GM19452 (cell line): Measurements from ENCODE around the gene ZNF629.

ENCODE experiments used
- ATAC-seq: cut with Tn5 transposase; IDR thresholded peaks from one replicate; pipeline ENCODE4 v1.9.1; 2021; ENCODE audit not compliant: unreplicated experiment

The ZNF629 gene

GRCh38 chr16:30748634-30749445, 38.2 kb downstream of the ZNF629 start:
- peak; percentile 3 for ATAC-seq

GRCh38 chr16:30747799-30748633, 39.0 kb downstream of the ZNF629 start, which contains the start of gene PHKG2:
Gene PHKG2 (plus strand): TSS chr16:30748425. CDS start chr16:30748821, 396 bp downstream.
- ATAC-seq: peak; percentile 97

DNA sequence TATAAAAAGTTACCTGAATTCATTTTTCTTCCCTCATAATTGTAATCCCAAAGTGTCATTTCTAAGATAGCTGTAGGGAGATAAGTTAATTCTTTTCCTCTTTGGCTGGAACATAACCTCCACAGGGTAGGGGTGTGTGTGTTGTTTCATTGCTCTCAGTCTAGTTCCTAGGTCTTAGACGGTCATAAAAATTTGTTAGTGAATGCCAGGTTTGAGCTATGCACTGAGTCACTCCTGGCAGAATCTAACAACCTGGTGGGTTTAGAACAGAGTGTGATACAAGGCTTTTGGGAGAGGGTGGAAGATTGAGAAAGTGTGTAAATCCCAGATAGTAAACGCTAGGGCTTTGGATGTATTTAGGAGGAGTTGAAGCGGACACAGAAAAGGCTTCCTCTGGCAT, 39.7 kb downstream of the ZNF629 start:
- ATAC-seq: no peak

- ATAC-seq: no peak
These were observed 40.3 kb downstream of the ZNF629 start for GRCh38 chr16:30746638-30747175.

GRCh38 chr16:30745082-30745481, 41.9 kb downstream of the ZNF629 start:
- no peak for ATAC-seq

DNA sequence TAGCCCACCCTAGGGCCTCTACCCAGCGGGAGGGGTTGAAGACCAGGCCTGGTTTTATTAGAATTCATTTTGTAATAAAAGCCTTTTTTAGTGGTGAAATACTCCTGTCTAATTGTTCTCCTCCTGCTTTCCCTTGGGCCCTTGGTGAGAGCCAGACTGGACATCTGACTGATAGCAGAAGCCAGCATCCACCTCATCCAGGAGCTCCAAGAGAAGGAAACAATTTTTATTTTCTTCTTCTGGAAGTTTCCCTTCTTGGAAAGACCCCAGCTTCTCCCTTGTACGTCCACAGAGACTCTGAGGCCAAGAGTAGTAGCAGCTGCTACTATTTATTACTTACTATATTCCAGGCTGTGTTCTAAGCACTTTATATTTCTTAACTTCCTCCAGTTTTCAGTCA, 42.8 kb downstream of the ZNF629 start:
- no peak for ATAC-seq

GRCh38 chr16:30743716-30744115, 43.3 kb downstream of the ZNF629 start:
- ATAC-seq: no peak

DNA sequence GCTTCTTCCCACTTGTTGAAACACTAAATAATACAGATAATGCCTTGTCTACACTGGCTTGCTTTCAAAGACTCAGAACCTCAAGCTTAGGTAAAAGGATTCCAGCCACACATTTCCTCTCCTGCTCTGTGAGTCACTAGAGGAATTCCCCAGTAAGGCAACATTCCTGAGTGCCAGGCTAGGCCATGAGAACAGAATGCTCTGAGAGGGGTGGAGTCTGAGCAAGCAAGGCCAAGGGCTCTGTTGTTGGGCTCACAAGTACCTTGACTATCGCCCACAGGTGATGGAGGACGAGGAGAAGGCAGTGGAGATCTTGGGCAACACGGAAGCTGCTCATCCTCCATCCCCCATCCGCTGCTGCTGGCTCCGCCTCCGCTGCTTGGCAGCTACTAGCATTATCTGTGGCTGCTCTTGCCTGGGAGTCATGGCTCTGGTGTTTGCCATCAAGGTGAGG, 45.5 kb downstream of the ZNF629 start:
- no peak for ATAC-seq

DNA sequence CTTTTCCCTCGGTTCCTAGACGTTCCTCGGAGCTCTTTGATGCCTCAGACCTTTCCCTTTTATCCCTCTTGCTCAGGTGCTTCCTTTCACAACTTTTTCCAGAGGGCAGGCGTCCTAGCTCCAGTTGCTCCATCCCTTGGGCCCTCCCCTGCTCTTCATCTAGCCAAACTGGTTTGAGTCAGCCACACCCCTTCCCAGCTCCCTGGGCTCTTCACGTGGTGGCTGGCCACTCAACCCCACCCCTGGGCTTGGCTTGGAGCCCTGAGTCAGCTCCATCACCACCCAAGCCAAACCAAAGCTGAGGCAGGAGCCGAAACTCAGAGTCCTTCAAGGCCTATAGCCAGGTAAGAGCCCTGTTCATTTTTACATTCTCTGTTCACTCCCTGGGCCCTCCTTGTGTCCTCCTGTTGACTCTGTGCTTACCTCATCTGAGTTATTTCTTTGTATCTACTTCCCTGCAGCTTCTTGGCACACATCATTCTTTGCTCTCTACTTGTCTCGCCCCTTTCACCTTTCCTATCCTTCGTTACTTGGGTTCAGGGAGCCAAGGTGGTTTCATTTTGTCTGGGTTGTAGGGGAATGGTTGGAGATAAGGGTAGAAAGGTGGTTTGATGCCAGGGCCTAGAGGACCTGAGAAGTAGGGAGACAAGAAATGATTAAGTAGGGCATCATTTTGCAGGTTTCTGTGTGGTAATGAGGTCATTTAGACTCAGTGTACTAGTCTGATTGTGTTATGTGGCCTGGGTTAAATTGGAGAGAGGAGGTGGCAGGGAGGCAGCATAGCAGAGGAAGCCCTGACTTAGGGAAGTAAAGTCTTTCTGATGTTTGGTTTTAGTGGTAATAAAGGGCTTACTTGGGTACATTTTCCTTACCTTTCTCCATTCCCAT, 46.4 kb downstream of the ZNF629 start:
- no peak for ATAC-seq

DNA sequence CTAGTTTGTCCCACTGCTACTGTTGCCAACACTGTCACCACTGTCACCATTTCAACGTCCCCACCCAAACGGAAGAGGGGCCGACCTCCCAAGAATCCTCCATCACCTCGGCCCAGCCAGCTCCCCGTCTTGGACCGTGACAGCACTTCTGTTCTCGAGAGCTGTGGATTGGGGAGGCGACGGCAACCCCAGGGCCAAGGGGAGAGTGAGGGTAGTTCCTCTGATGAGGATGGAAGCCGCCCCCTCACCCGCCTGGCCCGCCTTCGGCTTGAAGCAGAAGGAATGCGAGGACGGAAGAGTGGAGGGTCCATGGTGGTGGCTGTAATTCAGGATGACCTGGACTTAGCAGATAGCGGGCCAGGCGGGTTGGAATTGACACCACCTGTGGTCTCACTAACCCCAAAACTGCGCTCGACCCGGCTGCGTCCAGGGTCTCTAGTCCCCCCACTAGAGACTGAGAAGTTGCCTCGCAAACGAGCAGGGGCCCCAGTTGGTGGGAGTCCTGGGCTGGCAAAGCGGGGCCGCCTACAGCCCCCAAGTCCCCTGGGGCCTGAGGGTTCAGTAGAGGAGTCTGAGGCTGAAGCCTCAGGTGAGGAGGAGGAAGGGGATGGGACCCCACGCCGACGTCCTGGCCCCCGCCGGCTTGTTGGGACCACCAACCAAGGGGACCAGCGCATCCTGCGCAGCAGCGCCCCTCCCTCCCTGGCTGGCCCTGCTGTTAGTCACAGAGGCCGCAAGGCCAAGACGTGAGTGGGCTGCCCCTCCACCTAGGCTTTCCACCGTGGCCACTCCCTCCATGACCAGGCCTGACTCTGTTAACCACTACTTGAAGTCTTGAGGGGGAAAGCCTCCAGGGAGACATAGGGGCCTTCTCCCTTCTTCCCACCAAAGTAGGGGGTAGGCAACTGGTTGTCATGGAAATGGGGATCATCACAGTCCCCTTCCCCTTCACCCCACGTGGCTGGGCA, 47.7 kb downstream of the ZNF629 start:
- no peak for ATAC-seq

DNA sequence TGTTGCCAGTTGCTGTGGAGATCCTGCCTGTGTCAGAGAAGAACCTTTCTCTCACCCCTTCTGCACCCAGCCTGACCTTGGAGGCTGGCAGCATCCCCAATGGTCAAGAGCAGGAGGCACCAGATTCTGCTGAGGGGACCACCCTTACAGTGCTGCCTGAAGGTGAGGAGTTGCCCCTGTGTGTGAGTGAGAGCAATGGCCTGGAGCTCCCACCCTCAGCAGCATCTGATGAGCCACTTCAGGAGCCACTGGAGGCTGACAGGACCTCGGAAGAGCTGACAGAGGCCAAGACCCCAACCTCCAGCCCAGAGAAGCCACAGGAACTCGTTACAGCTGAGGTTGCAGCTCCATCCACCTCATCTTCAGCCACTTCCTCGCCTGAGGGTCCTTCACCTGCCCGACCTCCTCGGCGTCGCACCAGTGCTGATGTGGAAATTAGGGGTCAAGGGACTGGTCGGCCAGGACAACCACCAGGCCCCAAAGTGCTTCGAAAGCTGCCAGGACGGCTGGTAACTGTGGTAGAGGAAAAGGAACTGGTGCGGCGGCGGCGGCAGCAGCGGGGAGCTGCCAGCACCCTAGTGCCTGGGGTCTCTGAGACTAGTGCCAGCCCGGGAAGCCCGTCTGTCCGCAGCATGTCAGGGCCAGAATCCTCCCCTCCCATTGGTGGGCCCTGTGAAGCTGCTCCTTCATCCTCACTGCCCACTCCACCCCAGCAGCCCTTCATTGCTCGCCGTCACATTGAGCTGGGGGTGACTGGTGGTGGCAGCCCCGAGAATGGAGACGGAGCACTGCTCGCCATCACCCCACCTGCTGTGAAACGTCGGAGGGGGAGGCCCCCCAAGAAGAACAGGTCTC, 49.0 kb downstream of the ZNF629 start:
- ATAC-seq: no peak

DNA sequence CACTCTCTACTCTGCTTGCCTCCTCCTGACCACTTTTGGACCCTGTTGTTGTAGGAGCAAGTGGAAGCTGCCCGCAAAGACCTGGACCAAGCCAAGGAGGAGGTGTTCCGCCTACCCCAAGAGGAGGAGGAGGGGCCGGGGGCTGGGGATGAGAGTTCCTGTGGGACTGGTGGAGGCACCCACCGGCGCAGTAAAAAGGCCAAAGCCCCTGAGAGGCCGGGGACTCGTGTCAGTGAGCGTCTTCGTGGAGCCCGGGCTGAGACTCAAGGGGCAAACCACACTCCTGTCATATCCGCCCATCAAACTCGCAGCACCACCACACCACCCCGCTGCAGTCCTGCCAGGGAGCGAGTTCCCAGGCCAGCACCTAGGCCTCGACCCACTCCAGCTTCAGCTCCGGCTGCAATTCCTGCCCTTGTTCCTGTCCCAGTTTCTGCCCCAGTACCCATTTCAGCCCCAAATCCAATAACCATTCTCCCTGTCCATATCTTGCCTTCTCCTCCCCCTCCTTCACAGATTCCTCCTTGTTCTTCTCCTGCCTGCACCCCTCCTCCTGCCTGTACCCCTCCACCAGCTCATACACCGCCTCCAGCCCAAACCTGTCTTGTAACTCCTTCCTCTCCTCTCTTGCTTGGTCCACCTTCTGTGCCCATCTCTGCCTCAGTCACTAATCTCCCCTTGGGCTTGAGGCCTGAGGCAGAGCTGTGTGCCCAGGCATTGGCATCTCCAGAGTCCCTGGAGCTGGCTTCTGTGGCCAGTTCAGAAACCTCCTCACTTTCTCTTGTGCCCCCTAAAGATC, 49.8 kb downstream of the ZNF629 start:
- no peak for ATAC-seq

- ATAC-seq: no peak
These were observed 55.6 kb downstream of the ZNF629 start for GRCh38 chr16:30731411-30731810.

DNA sequence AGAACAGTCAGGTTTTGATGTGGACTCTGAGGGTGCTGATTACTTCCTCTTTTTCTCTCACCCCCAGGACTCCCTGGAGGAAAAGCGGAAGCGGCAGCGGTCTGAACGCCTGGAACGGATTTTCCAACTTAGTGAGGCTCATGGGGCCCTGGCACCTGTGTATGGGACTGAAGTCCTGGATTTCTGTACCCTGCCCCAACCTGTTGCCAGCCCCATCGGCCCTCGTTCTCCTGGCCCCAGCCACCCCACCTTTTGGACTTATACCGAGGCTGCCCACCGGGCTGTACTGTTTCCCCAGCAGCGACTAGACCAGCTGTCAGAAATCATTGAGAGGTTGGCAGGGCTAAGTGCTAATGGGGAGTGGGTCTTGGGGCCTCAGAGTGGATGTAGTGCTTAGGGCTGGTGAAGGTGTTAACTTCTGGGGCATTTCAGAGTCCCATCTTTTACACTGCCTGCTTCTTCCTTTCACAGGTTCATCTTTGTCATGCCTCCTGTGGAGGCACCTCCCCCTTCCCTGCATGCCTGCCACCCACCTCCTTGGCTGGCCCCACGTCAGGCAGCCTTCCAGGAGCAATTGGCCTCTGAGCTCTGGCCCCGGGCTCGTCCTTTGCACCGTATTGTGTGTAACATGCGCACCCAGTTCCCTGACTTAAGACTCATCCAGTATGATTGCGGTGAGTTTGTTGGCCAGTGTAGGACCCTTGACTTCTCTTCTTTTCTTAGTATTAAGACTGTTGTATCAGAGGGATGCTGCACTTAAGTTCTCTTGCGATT, 57.9 kb downstream of the ZNF629 start:
- no peak for ATAC-seq
